Measurements from ENCODE around the gene SCN2A. TPM values are rescaled to one million over a fixed set of nuclear protein-coding genes. Genes with fewer than 3 reads are reported as not detected.
"Not testable (repeated sequence)": the region's sequence is repeated elsewhere in the genome, so short reads cannot be mapped to it uniquely, and the experiment has no call there.

Gene SCN2A
- total RNA-seq, 1 donor: under 0.01 TPM

DNA sequence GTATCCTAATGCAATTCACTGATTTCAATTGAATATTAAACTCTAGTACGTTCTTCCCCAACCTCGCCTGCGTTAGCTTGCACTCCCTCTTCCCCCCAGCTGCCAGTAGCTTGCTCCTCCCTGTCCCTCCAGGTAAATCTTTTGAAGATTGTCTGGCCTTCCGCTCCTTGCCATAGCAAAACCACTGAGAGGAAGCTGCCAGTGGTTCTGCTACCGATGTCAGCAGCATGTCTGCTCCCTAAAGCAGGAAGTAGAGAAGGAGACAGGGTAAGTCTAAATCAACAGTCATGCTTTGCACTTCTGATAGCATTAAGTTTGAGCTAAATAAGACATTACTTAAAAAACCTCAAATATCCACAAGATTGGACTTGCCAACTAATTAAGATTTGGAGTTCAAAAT lies 89.1 kb downstream of the SCN2A start:
- Histone ChIP-seq H3K4me3 (ENCODE audit: low read length) (no peak overlapping the region), H3K9me3 (ENCODE audit: low read depth, low read length) (no peaks in the 10 kb centered on the region), H3K27me3 (ENCODE audit: insufficient read depth, low read length) (no peaks in the 10 kb centered on the region)

DNA sequence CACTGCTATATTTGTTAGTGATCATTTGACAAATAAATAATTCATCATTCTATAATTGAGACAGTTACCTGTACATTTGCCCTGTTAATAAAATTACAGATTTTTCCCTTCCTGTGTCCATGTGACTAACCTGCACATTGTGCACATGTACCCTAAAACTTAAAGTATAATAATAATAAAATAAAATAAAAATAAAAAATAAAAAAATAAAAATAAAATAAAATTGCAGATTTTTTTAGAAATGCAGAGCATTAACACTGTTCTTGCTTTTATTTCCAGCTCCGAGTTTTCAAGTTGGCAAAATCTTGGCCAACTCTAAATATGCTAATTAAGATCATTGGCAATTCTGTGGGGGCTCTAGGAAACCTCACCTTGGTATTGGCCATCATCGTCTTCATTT lies 105.1 kb downstream of the SCN2A start:
- H3K4me3 ChIP-seq (ENCODE audit: low read length); H3K27me3 ChIP-seq (ENCODE audit: insufficient read depth, low read length); H3K9me3 ChIP-seq (ENCODE audit: low read depth, low read length); H3K4me1 ChIP-seq (ENCODE audit: insufficient read depth, low read length): not testable (repeated sequence)

More for the DNA sequence above, 89.1 kb downstream of the SCN2A start:
- H3K4me1 ChIP-seq (ENCODE audit: insufficient read depth, low read length): peaks cover 5% of the 10 kb centered on the region

DNA sequence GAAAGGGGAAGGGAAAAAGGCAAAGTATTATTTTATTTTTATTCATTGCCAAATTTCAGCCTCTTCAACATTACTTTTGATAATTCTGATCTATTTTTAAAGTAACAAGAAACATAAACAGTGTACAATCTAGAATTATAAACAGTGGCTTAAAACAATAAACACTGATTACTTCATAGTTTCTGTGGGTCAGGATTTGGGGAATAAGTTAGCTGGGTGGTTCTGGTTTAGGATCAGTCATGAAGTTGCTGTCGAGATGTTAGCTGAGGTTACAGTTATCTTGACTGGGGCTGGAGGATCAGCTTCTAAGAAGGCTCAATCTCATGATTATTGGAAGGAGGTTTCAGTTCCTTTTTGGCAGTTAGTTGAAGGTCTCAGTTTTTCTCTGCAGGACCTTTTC lies 109.2 kb downstream of the SCN2A start:
- H3K27me3 ChIP-seq (ENCODE audit: insufficient read depth, low read length): no peaks in the 10 kb centered on the region
- no peak overlapping the region for H3K4me3 ChIP-seq (ENCODE audit: low read length)
- no peaks in the 10 kb centered on the region for H3K4me1 ChIP-seq (ENCODE audit: insufficient read depth, low read length)
- H3K9me3 ChIP-seq (ENCODE audit: low read depth, low read length): no peaks in the 10 kb centered on the region

DNA sequence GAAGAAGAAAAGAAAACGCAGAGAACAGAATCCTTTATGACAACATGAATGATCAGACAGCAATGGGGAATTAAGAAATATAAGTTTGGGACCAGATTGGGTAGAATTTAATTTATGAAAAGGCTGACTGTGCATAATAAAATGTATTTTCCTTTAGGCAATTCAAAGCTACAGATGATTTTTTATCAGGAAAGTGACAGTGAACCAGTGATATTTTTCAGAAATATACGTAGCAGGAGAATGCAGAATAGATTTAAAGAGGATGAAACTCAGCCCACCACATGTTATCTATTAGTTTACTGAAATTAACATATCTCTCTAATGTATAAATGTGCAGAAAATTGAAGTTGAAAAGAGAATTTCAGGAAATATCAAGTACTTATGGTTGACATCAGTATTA lies 110.0 kb downstream of the SCN2A start:
- Histone ChIP-seq H3K9me3 (ENCODE audit: low read depth, low read length) (no peaks in the 10 kb centered on the region), H3K27me3 (ENCODE audit: insufficient read depth, low read length) (no peaks in the 10 kb centered on the region), H3K4me1 (ENCODE audit: insufficient read depth, low read length) (no peaks in the 10 kb centered on the region), H3K4me3 (ENCODE audit: low read length) (no peak overlapping the region)

DNA sequence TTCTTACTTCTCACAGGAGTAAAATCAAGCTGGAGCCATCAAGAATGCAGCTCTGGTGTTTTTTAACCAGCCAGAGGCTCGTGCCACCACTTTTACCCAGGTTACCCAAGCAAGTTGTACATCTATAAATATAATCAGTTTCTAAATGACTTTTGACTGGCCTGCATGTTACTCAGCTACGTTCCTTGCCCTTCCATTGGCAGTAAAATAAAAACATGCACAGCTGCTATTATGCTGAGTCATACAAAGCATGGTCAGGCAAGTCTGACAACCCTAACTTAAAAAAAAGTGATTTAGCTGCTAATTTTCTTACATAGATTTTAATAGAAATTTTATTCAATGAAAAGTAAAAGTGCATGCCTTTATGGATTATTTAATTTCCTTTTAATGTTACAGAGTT lies 118.5 kb downstream of the SCN2A start:
- no peaks in the 10 kb centered on the region for H3K4me1 ChIP-seq (ENCODE audit: insufficient read depth, low read length)
- H3K9me3 ChIP-seq (ENCODE audit: low read depth, low read length): no peaks in the 10 kb centered on the region
- no peaks in the 10 kb centered on the region for H3K27me3 ChIP-seq (ENCODE audit: insufficient read depth, low read length)
- no peak overlapping the region for H3K4me3 ChIP-seq (ENCODE audit: low read length)

DNA sequence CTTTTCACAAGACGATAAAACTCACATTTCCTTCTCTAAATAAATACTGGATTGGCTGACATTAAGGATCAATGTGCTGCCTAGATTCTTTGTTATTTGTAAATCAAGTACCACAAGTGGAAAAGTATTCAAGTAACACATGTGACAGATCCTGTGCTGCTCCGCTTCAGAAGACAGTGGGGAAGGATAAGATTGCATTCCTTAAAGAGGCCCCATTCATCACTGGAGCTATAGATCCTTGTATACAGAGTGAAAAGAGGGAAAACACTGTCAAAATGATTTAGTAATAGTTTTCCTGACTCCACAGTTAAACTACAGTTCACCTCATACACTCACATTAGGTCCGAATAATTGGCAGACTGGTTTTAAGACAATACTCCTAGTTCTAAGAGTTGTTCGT lies 122.3 kb downstream of the SCN2A start:
- Histone ChIP-seq H3K27me3 (ENCODE audit: insufficient read depth, low read length) (no peaks in the 10 kb centered on the region), H3K4me3 (ENCODE audit: low read length) (no peak overlapping the region), H3K4me1 (ENCODE audit: insufficient read depth, low read length) (no peaks in the 10 kb centered on the region), H3K9me3 (ENCODE audit: low read depth, low read length) (no peaks in the 10 kb centered on the region)

DNA sequence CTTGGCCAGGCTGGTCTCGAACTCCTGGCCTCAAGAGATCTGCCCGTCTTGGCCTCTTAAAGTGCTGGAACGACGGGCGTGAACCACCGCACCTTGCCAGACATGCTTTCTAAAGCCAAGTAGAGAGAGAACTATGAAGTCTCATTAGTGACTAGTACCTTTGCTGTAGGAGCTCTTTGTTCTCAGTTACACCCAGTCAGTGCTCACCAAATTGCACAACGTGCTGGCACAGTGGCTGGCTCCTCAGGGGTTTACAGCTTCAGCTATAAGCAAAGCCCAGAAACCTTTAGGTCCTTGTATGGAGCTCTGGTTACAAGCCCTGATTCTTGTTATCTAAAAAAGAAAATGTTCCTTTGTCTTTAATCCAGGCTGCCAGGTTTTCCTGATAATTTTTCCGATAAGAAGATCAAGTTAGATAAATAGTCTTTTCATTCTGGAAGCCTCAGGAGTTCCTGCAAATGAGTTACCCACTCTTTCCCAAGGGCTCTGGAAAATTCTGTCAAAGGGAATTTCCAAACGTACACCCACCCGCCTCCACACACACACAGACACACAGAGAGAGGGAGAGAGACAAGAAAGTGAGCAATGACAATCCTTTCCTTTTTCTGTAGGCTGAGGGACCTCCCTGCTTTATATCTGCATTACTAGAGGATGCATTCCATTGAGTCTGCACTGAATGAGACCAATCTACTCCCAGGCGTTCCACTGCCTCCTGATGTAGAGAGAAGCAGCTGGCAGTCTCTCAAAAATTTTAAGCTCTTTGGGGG lies 130.1 kb downstream of the SCN2A start:
- H3K4me3 ChIP-seq (ENCODE audit: low read length): no peak overlapping the region

DNA sequence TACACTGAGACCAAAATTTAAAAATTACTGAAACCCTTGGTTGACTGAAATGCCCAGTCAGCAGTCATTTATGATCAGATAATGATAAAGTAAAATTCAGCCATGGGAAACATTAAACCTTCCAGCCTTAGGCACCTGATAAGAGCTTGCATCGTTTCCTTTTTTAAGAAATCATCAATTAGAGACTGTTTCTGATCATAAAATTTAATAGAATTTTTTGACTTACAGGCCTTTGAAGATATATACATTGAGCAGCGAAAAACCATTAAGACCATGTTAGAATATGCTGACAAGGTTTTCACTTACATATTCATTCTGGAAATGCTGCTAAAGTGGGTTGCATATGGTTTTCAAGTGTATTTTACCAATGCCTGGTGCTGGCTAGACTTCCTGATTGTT lies 130.7 kb downstream of the SCN2A start:
- Histone ChIP-seq H3K27me3 (ENCODE audit: insufficient read depth, low read length) (no peaks in the 10 kb centered on the region), H3K9me3 (ENCODE audit: low read depth, low read length) (no peaks in the 10 kb centered on the region), H3K4me1 (ENCODE audit: insufficient read depth, low read length) (no peaks in the 10 kb centered on the region), H3K4me3 (ENCODE audit: low read length) (no peak overlapping the region)

More for the DNA sequence above, 130.1 kb downstream of the SCN2A start:
- no peaks in the 10 kb centered on the region for H3K9me3 ChIP-seq (ENCODE audit: low read depth, low read length)
- H3K27me3 ChIP-seq (ENCODE audit: insufficient read depth, low read length): no peaks in the 10 kb centered on the region
- no peaks in the 10 kb centered on the region for H3K4me1 ChIP-seq (ENCODE audit: insufficient read depth, low read length)

DNA sequence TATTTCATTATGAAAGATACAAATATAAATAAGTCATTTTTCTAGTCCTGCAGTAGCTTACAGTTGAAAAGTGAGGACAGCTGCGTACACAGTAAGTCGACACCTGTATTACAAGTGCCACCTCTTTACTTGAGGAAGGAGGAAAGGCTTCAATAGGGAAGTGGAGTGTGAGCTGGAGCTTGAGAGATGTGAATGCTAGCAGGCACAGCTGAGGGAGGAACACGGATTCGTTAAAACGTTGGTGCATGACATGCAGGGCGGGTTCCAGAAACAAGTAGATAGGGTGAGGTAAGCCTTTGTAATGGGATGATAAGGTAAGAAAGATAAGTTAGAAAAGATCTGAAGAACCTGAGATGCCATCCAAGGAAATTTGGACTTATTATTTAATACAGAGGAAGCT lies 132.1 kb downstream of the SCN2A start:
- Histone ChIP-seq H3K27me3 (ENCODE audit: insufficient read depth, low read length) (no peaks in the 10 kb centered on the region), H3K4me1 (ENCODE audit: insufficient read depth, low read length) (no peaks in the 10 kb centered on the region), H3K9me3 (ENCODE audit: low read depth, low read length) (no peaks in the 10 kb centered on the region), H3K4me3 (ENCODE audit: low read length) (no peak overlapping the region)

DNA sequence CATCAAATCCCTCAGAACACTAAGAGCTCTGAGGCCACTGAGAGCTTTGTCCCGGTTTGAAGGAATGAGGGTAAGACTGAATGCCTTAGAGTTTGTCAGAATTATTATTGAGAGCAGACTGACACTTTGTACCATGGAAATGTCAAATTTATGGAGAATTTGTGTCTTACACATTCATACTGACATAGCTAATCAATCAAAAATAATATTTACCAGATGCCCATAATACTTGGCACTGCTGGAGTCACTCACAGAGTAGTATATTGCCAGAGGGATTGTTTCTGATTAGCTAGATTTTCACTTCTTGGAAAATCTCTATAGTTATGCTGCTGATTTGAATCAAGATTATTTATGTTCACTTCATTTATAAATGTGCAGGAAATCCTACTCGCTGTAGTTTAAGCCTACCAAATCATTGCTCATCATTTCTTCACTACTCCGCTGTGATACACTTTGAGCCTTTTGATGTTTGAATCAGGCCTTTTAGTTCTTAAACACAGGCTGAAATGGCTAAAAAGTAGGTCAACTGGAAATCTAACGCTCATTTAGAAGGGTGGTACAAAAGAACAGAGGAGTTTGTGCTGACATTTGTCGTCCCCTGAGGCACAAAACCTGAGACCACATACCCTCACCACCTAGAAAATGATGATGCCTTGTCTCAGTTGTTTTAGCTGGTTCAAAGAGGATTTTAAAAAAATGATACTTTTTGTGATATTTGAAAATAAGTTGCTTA lies 134.2 kb downstream of the SCN2A start:
- no peak overlapping the region for H3K4me3 ChIP-seq (ENCODE audit: low read length)
- H3K27me3 ChIP-seq (ENCODE audit: insufficient read depth, low read length): peaks cover 2% of the 10 kb centered on the region
- no peaks in the 10 kb centered on the region for H3K9me3 ChIP-seq (ENCODE audit: low read depth, low read length)
- no peaks in the 10 kb centered on the region for H3K4me1 ChIP-seq (ENCODE audit: insufficient read depth, low read length)

DNA sequence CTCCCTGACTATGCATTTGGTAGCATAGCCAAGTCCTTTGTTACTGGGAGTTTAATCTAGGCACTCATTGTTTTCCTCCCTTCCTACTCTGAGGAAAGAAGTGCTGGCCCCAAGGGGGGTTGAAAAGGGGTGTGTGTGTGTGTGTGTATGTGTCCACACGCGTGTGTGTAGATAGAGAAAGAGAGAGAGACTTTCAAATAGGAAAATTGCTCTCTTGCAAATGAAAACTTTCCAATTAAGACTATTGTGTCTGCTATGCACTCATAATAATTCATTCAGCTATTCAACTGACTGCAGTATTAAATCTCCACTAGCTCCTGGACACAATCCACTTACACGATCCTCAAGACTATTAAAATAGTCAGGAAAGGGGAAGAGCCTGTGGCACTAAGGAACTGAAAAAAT lies 137.4 kb downstream of the SCN2A start:
- Histone ChIP-seq H3K27me3 (ENCODE audit: insufficient read depth, low read length) (peaks cover 3% of the 10 kb centered on the region), H3K9me3 (ENCODE audit: low read depth, low read length) (no peaks in the 10 kb centered on the region), H3K4me3 (ENCODE audit: low read length) (no peak overlapping the region), H3K4me1 (ENCODE audit: insufficient read depth, low read length) (no peaks in the 10 kb centered on the region)

DNA sequence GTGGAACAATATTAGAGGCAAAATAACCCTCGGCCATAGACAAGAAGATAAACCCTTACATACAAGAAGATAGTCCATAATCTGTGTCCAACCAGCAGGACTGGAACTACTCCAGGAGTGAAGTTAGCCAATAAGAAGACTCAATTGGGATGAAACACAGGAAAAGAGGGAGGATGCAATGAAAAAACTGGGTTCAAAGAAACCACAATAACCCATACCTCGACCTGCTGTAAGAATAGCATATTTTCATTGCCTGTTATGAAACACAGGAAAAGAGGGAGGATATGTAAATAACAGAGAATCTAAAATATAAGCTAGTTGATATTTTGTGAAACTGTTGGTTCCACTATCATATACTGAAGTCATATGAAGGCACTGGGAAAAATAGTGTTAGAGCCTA lies 143.1 kb downstream of the SCN2A start:
- Histone ChIP-seq H3K4me3 (ENCODE audit: low read length) (no peak overlapping the region), H3K9me3 (ENCODE audit: low read depth, low read length) (no peaks in the 10 kb centered on the region), H3K27me3 (ENCODE audit: insufficient read depth, low read length) (peaks cover 3% of the 10 kb centered on the region), H3K4me1 (ENCODE audit: insufficient read depth, low read length) (no peaks in the 10 kb centered on the region)

DNA sequence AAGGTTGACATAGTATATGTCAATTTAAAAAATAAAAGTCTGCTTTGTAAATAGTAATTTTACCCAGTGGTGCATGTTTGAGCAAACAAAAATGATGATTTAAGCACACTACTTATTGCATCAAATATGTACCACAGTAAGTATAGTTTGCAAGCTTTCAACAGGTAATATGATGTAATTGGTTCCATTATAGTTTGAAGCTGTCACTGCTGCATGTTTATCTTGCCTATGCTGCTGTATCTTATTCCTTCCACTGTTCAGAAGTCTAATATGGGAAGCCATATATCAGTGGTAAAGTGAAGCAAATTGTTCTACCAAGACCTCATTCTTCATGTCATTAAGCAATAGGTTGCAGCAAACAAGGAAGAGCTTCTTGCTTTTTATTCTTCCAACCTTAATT lies 151.7 kb downstream of the SCN2A start:
- H3K27me3 ChIP-seq (ENCODE audit: insufficient read depth, low read length): no peaks in the 10 kb centered on the region

DNA sequence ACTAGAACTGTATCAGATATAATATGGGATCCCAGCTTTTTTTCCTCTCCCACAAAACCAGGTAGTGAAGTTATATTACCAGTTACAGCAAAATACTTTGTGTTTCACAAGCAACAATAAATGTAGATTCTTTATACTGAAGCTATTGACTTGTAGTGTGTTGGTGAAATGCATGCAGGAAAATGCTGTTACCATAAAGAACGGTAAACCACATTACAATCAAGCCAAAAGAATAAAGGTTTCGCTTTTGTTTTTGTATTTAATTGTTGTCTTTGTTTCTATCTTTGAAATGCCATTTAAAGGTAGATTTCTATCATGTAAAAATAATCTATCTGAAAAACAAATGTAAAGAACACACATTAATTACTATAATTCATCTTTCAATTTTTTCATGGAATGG lies 152.6 kb downstream of the SCN2A start:
- Histone ChIP-seq H3K27me3 (ENCODE audit: insufficient read depth, low read length) (no peaks in the 10 kb centered on the region), H3K4me3 (ENCODE audit: low read length) (no peak overlapping the region), H3K9me3 (ENCODE audit: low read depth, low read length) (no peaks in the 10 kb centered on the region), H3K4me1 (ENCODE audit: insufficient read depth, low read length) (no peaks in the 10 kb centered on the region)

More for the DNA sequence above, 151.7 kb downstream of the SCN2A start:
- Histone ChIP-seq H3K9me3 (ENCODE audit: low read depth, low read length) (no peaks in the 10 kb centered on the region), H3K4me1 (ENCODE audit: insufficient read depth, low read length) (no peaks in the 10 kb centered on the region), H3K4me3 (ENCODE audit: low read length) (no peak overlapping the region)

DNA sequence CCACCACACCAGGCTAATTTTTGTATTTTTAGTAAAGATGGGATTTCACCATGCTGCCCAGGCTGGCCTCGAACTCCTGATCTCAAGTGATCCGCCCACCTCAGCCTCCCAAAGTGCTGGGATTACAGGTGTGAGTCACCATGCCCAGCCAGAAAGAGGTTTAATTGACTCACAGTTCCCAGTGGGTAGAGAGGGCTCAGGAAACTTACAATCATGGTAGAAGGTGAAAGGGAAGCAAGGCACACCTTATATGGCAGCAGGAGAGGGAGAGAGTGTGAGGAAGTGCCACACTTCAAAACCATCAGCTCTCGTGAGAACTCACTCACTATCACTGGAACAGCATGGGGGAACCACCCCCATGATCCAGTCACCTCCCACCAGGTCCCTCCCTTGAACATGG lies 159.4 kb downstream of the SCN2A start:
- H3K27me3 ChIP-seq (ENCODE audit: insufficient read depth, low read length); H3K4me3 ChIP-seq (ENCODE audit: low read length): not testable (repeated sequence)

More for the DNA sequence above, 159.4 kb downstream of the SCN2A start:
- H3K4me1 ChIP-seq (ENCODE audit: insufficient read depth, low read length); H3K9me3 ChIP-seq (ENCODE audit: low read depth, low read length): not testable (repeated sequence)
